Measurements from ENCODE around the gene MTR. TPM values are rescaled to one million over a fixed set of nuclear protein-coding genes. Genes with fewer than 3 reads are reported as not detected.
A peak's percentile ranks its signal among the peaks of the same experiment; 100 is the strongest.

MTR gene
- total and polyA plus RNA-seq, 9 of the 15 experiments (the other 6 are each of a cell fraction or from before 2014, with no cell fraction given), result 3.4 to 44.3 (median 20.3) TPM

- TF ChIP-seq, protein P1, sequence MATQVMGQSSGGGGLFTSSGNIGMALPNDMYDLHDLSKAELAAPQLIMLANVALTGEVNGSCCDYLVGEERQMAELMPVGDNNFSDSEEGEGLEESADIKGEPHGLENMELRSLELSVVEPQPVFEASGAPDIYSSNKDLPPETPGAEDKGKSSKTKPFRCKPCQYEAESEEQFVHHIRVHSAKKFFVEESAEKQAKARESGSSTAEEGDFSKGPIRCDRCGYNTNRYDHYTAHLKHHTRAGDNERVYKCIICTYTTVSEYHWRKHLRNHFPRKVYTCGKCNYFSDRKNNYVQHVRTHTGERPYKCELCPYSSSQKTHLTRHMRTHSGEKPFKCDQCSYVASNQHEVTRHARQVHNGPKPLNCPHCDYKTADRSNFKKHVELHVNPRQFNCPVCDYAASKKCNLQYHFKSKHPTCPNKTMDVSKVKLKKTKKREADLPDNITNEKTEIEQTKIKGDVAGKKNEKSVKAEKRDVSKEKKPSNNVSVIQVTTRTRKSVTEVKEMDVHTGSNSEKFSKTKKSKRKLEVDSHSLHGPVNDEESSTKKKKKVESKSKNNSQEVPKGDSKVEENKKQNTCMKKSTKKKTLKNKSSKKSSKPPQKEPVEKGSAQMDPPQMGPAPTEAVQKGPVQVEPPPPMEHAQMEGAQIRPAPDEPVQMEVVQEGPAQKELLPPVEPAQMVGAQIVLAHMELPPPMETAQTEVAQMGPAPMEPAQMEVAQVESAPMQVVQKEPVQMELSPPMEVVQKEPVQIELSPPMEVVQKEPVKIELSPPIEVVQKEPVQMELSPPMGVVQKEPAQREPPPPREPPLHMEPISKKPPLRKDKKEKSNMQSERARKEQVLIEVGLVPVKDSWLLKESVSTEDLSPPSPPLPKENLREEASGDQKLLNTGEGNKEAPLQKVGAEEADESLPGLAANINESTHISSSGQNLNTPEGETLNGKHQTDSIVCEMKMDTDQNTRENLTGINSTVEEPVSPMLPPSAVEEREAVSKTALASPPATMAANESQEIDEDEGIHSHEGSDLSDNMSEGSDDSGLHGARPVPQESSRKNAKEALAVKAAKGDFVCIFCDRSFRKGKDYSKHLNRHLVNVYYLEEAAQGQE (IDR thresholded peaks at IDR 0.05; ENCODE audit: borderline replicate concordance), result no peak
- TF ChIP-seq, protein P1 (CRISPR knock-in tag; IDR thresholded peaks at IDR 0.05; ENCODE audit: low read depth), result no peak
- TF ChIP-seq, protein P2, sequence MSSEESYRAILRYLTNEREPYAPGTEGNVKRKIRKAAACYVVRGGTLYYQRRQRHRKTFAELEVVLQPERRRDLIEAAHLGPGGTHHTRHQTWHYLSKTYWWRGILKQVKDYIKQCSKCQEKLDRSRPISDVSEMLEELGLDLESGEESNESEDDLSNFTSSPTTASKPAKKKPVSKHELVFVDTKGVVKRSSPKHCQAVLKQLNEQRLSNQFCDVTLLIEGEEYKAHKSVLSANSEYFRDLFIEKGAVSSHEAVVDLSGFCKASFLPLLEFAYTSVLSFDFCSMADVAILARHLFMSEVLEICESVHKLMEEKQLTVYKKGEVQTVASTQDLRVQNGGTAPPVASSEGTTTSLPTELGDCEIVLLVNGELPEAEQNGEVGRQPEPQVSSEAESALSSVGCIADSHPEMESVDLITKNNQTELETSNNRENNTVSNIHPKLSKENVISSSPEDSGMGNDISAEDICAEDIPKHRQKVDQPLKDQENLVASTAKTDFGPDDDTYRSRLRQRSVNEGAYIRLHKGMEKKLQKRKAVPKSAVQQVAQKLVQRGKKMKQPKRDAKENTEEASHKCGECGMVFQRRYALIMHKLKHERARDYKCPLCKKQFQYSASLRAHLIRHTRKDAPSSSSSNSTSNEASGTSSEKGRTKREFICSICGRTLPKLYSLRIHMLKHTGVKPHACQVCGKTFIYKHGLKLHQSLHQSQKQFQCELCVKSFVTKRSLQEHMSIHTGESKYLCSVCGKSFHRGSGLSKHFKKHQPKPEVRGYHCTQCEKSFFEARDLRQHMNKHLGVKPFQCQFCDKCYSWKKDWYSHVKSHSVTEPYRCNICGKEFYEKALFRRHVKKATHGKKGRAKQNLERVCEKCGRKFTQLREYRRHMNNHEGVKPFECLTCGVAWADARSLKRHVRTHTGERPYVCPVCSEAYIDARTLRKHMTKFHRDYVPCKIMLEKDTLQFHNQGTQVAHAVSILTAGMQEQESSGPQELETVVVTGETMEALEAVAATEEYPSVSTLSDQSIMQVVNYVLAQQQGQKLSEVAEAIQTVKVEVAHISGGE (CRISPR knock-in tag; IDR thresholded peaks at IDR 0.05), result no peak
- no peak for TF ChIP-seq LARP7 (IDR thresholded peaks at IDR 0.05)
- TF ChIP-seq E2F4 (CRISPR knock-in tag; IDR thresholded peaks at IDR 0.05; ENCODE audit: low read depth), result no peak
- no peak for TF ChIP-seq FOXJ2 (tag; IDR thresholded peaks at IDR 0.05)
- no peak for TF ChIP-seq SRSF3 (IDR thresholded peaks at IDR 0.05; ENCODE audit: insufficient read depth, low read length)
- no peak for TF ChIP-seq ILF3 (IDR thresholded peaks at IDR 0.05; ENCODE audit: borderline replicate concordance)
- TF ChIP-seq SNIP1 (IDR thresholded peaks at IDR 0.05; ENCODE audit: low read depth), result no peak
- peak; percentile 47 for TF ChIP-seq HDAC3 (IDR thresholded peaks at IDR 0.05; ENCODE audit: borderline replicate concordance, partially characterized antibody)
- TF ChIP-seq SMAD1 (IDR thresholded peaks at IDR 0.05; ENCODE audit: low read depth, low read length, partially characterized antibody), result no peak
- TF ChIP-seq ATF6 (CRISPR knock-in tag; IDR thresholded peaks at IDR 0.05), result no peak
- TF ChIP-seq ZKSCAN3 (CRISPR knock-in tag; IDR thresholded peaks at IDR 0.05), result no peak
- TF ChIP-seq NCOR1 (IDR thresholded peaks at IDR 0.05), result peak; percentile 82
These were observed 119.3 kb downstream of the MTR start (continued) for GRCh38 chr1:236914375-236914774.

Data from K562 (cell line).